WTC11 (cell line): ENCODE results near the gene DNAI1. TPM values are rescaled to one million over a fixed set of nuclear protein-coding genes. Genes with fewer than 3 reads are reported as not detected.

Source experiments
- ATAC-seq: fragments of 200-7000 bp; cut with Tn5 transposase; 2 replicates; pipeline ENCODE4 v1.10.0; 2021; ENCODE audit warnings: mild to moderate bottlenecking, moderate library complexity
- CTCF ChIA-PET: fragments of 300-600 bp; sonication (Branson Sonifier 250); formaldehyde crosslinking; loops from one replicate; lab custom pipeline; 2021; ENCODE audit warnings: antibody characterized with exemption; lab: Charles Lee
- POLR2A ChIA-PET: fragments of 350-600 bp; sonication (Branson Sonifier 250); formaldehyde crosslinking; loops from one replicate; lab custom pipeline; 2021; ENCODE audit warnings: antibody characterized with exemption; lab: Charles Lee
- DNase-seq: peaks from one replicate; pipeline ENCODE4 v3.0.0; 2021; ENCODE audit warnings: low spot score
- H3K27ac Mint-ChIP-seq: 2 replicates; pipeline ENCODE4 v1.8.0; 2021; ENCODE audit warnings: mixed read lengths
- H3K27me3 Mint-ChIP-seq: 2 replicates; pipeline ENCODE4 v1.8.0; 2021; ENCODE audit warnings: low read depth, mild to moderate bottlenecking, moderate library complexity, mixed read lengths
- H3K36me3 Mint-ChIP-seq: 2 replicates; pipeline ENCODE4 v1.8.0; 2021; ENCODE audit warnings: mixed read lengths
- H3K4me1 Mint-ChIP-seq: 2 replicates; pipeline ENCODE4 v1.8.0; 2022; ENCODE audit warnings: mixed read lengths
- H3K4me3 Mint-ChIP-seq: 2 replicates; pipeline ENCODE4 v1.8.0; 2021; ENCODE audit warnings: mild to moderate bottlenecking, moderate library complexity, mixed read lengths
- H3K9me3 Mint-ChIP-seq: 2 replicates; pipeline ENCODE4 v1.8.0; 2021; ENCODE audit warnings: mixed read lengths
- E2F4 ChIP-seq: sonication (generic); formaldehyde crosslinking; IDR thresholded peaks from 2 replicates; pipeline ENCODE4 v1.8.1; 2022; ENCODE audit warnings: low read depth, mild to moderate bottlenecking, moderate library complexity, missing genetic modification reagents, borderline replicate concordance
- E2F5 ChIP-seq: sonication (generic); formaldehyde crosslinking; IDR thresholded peaks from 2 replicates; pipeline ENCODE4 v1.8.1; 2022; ENCODE audit warnings: mild to moderate bottlenecking, moderate library complexity, missing genetic modification reagents
- ETV6 ChIP-seq: sonication (generic); formaldehyde crosslinking; IDR thresholded peaks from 2 replicates; pipeline ENCODE4 v1.8.1; 2022; ENCODE audit warnings: mild to moderate bottlenecking, missing genetic modification reagents
- FOXJ3 ChIP-seq: sonication (generic); formaldehyde crosslinking; IDR thresholded peaks from 2 replicates; pipeline ENCODE4 v1.9.0; 2021; ENCODE audit warnings: missing genetic modification reagents, mild to moderate bottlenecking, borderline replicate concordance
- FOXK1 ChIP-seq: sonication (generic); formaldehyde crosslinking; IDR thresholded peaks from 2 replicates; pipeline ENCODE4 v1.8.0; 2022; ENCODE audit warnings: mild to moderate bottlenecking, moderate library complexity, missing genetic modification reagents
- NFATC4 ChIP-seq: fragments of 250-450 bp; sonication (Bioruptor Pico); IDR thresholded peaks from 2 replicates; pipeline ENCODE4 v1.9.0; 2021; ENCODE audit warnings: mild to moderate bottlenecking
- NFYB ChIP-seq: sonication (generic); formaldehyde crosslinking; conservative IDR thresholded peaks from 2 replicates; pipeline ENCODE4 v1.8.0; 2022; ENCODE audit warnings: low read depth, missing genetic modification reagents
- PRDM15 ChIP-seq: sonication (generic); formaldehyde crosslinking; IDR thresholded peaks from 2 replicates; pipeline ENCODE4 v1.8.0; 2022; ENCODE audit warnings: missing genetic modification reagents
- RORB ChIP-seq: fragments of 250-450 bp; sonication (Bioruptor Pico); IDR thresholded peaks from 2 replicates; pipeline ENCODE4 v1.9.0; 2021; ENCODE audit warnings: mild to moderate bottlenecking
- TP53 ChIP-seq: sonication (generic); formaldehyde crosslinking; IDR thresholded peaks from 2 replicates; pipeline ENCODE4 v1.8.1; 2023; ENCODE audit warnings: mild to moderate bottlenecking, missing genetic modification reagents
- ZNF263 ChIP-seq: sonication (generic); formaldehyde crosslinking; IDR thresholded peaks from 2 replicates; pipeline ENCODE4 v1.8.1; 2022; ENCODE audit warnings: low read depth, mild to moderate bottlenecking, moderate library complexity, missing genetic modification reagents
- ZNF317 ChIP-seq: sonication (generic); formaldehyde crosslinking; IDR thresholded peaks from 2 replicates; pipeline ENCODE4 v1.8.1; 2023; ENCODE audit warnings: low read depth, mild to moderate bottlenecking, moderate library complexity, missing genetic modification reagents, borderline replicate concordance
- ZNF423 ChIP-seq: fragments of 250-450 bp; sonication (Bioruptor Pico); IDR thresholded peaks from 2 replicates; pipeline ENCODE4 v2.1.2; 2022; ENCODE audit warnings: mild to moderate bottlenecking, moderate library complexity
- total RNA-seq: library from RNA; stranded (reverse); gene quantifications from 3 replicates; pipeline ENCODE4 v1.2.3, GENCODE V29; 2021
- TF ChIP-seq, protein P1 (sequence below): sonication (generic); formaldehyde crosslinking; IDR thresholded peaks from 2 replicates; pipeline ENCODE4 v1.8.1; 2023; ENCODE audit warnings: mild to moderate bottlenecking, missing genetic modification reagents
- TF ChIP-seq, protein P2 (sequence below): sonication (generic); formaldehyde crosslinking; IDR thresholded peaks from 2 replicates; pipeline ENCODE4 v1.8.1; 2023; ENCODE audit warnings: mild to moderate bottlenecking, moderate library complexity, missing genetic modification reagents
- TF ChIP-seq, protein P3 (sequence below): sonication (generic); formaldehyde crosslinking; IDR thresholded peaks from 2 replicates; pipeline ENCODE4 v1.8.1; 2023; ENCODE audit warnings: mild to moderate bottlenecking, missing genetic modification reagents, moderate library complexity
- TF ChIP-seq, protein P4 (sequence below): sonication (generic); formaldehyde crosslinking; IDR thresholded peaks from 2 replicates; pipeline ENCODE4 v1.8.0; 2022; ENCODE audit warnings: mild to moderate bottlenecking, missing genetic modification reagents

Gene DNAI1
- total RNA-seq, 1 experiment from 2014 or later, result 2.1 TPM

- no peaks in the 10 kb centered on the region for H3K36me3 Mint-ChIP-seq
- ChIA-PET POLR2A (no interaction called here), CTCF (interaction anchor here (0.9 to 3.0 kb wide), 10 partner anchors 20 to 190 kb away, joined by 3 to 17 read pairs (median 6); no protein-coding TSS in a partner anchor)
- no peaks in the 10 kb centered on the region for H3K9me3 Mint-ChIP-seq
- H3K27ac Mint-ChIP-seq, result no peak overlapping the region; the same call in 1 of the 2 replicates
- TF ChIP-seq RORB (no peak), NFATC4 (CRISPR knock-in tag) (no peak), TP53 (CRISPR knock-in tag) (no peak), ETV6 (CRISPR knock-in tag) (no peak), E2F4 (CRISPR knock-in tag) (no peak), ZNF423 (no peak), ZNF317 (CRISPR knock-in tag) (no peak), NFYB (CRISPR knock-in tag) (no peak), ZNF263 (CRISPR knock-in tag) (no peak), FOXK1 (CRISPR knock-in tag) (no peak)
- TF ChIP-seq, protein P1, sequence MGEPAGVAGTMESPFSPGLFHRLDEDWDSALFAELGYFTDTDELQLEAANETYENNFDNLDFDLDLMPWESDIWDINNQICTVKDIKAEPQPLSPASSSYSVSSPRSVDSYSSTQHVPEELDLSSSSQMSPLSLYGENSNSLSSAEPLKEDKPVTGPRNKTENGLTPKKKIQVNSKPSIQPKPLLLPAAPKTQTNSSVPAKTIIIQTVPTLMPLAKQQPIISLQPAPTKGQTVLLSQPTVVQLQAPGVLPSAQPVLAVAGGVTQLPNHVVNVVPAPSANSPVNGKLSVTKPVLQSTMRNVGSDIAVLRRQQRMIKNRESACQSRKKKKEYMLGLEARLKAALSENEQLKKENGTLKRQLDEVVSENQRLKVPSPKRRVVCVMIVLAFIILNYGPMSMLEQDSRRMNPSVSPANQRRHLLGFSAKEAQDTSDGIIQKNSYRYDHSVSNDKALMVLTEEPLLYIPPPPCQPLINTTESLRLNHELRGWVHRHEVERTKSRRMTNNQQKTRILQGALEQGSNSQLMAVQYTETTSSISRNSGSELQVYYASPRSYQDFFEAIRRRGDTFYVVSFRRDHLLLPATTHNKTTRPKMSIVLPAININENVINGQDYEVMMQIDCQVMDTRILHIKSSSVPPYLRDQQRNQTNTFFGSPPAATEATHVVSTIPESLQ (CRISPR knock-in tag), result no peak
- TF ChIP-seq, protein P2, sequence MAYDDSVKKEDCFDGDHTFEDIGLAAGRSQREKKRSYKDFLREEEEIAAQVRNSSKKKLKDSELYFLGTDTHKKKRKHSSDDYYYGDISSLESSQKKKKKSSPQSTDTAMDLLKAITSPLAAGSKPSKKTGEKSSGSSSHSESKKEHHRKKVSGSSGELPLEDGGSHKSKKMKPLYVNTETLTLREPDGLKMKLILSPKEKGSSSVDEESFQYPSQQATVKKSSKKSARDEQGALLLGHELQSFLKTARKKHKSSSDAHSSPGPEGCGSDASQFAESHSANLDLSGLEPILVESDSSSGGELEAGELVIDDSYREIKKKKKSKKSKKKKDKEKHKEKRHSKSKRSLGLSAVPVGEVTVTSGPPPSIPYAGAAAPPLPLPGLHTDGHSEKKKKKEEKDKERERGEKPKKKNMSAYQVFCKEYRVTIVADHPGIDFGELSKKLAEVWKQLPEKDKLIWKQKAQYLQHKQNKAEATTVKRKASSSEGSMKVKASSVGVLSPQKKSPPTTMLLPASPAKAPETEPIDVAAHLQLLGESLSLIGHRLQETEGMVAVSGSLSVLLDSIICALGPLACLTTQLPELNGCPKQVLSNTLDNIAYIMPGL (CRISPR knock-in tag), result no peak
- TF ChIP-seq, protein P3, sequence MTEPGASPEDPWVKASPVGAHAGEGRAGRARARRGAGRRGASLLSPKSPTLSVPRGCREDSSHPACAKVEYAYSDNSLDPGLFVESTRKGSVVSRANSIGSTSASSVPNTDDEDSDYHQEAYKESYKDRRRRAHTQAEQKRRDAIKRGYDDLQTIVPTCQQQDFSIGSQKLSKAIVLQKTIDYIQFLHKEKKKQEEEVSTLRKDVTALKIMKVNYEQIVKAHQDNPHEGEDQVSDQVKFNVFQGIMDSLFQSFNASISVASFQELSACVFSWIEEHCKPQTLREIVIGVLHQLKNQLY (CRISPR knock-in tag), result no peak
- peak overlapping the region; percentile 86 for H3K4me3 Mint-ChIP-seq
- H3K27me3 Mint-ChIP-seq, result peaks cover 39% of the 10 kb centered on the region
- ATAC-seq (no peak), DNase-seq (no peak)
- H3K4me1 Mint-ChIP-seq, result peaks cover 20% of the 10 kb centered on the region
These were observed 63.7 kb downstream of the DNAI1 start for GRCh38 chr9:34522091-34522887.

DNA sequence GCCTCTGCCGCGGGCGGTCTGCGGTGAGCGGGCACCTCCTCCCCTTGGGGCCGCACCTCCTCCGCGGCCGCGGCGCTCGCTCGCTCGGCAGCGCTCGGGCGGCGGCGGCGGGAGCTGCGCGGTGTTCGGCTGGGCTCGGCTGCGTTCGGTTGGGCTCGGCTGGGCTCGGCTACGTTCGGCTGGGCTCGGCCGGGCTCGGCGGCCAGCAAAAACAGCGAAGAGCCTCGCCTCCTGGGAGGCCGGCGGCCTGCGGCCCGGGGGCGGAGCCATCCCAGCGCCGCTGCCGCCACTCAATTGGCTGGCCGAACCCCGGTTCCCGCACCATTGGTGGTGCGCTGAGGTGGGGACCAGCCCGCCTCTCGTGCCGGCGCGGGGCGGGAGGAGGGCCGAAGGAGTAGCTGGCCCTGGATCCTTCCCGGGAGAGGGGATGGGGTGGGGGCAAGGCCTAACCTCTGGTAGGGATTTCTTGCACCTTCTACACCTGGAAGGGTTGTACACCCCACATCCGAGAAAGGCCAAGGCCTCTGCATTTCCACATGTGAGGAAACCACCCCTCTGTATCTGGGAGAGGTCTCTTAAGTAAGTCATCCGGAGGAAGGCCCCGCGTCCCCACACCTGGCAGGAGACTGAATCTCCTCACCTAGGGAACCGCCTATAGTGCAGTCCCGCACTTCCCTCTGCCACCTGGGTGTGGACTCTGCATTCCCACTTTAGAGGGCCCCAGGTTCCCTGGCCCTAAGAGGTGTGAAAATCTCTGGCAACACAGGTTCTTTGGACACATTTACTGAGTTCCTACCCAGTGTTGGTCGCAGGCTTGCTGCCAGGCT is 64.6 kb downstream of the DNAI1 start, which contains the start of gene ENHO:
ENHO (minus strand) TSS at position 20 of the 827 bp plus-strand sequence. CDS start 1,295 bp downstream, outside the sequence.
- Mint-ChIP-seq H3K9me3 (no peaks in the 10 kb centered on the region), H3K4me1 (peaks cover 20% of the 10 kb centered on the region), H3K36me3 (no peaks in the 10 kb centered on the region), H3K27ac (no peak within 1 kb of the TSS; the same call in 1 of the 2 replicates), H3K4me3 (peak within 1 kb of the TSS; percentile 86), H3K27me3 (peaks cover 44% of the 10 kb centered on the region)
- POLR2A ChIA-PET, result interaction anchor here (0.6 kb wide), 1 partner anchor 74 kb away, joined by 3 read pairs; no protein-coding TSS in a partner anchor
- peak; percentile 97 for ATAC-seq
- CTCF ChIA-PET, result interaction anchor here (0.6 to 3.0 kb wide), 14 partner anchors 10 to 191 kb away, joined by 3 to 17 read pairs (median 4); no protein-coding TSS in a partner anchor
- DNase-seq, result peak; percentile 94
- TF ChIP-seq NFYB (CRISPR knock-in tag) (peak; percentile 48; the same call in 1 of the 2 replicates), PRDM15 (CRISPR knock-in tag) (peak; percentile 73), ZNF263 (CRISPR knock-in tag) (no peak), E2F5 (CRISPR knock-in tag) (0 out of 2 replicates have a peak, but pooled peaks have one; percentile 47), FOXJ3 (no peak)
- TF ChIP-seq, protein P4, sequence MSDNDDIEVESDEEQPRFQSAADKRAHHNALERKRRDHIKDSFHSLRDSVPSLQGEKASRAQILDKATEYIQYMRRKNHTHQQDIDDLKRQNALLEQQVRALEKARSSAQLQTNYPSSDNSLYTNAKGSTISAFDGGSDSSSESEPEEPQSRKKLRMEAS (CRISPR knock-in tag), result peak; percentile 70
